NCI-H2081 treated with DMSO at 0.1 percent for 48 hours (cell line): ENCODE data around the gene TSPYL2.

Experiments
- DNase-seq: peaks from one replicate; lab custom pipeline; 2025; lab: John Stamatoyannopoulos, UW

The TSPYL2 gene

DNA sequence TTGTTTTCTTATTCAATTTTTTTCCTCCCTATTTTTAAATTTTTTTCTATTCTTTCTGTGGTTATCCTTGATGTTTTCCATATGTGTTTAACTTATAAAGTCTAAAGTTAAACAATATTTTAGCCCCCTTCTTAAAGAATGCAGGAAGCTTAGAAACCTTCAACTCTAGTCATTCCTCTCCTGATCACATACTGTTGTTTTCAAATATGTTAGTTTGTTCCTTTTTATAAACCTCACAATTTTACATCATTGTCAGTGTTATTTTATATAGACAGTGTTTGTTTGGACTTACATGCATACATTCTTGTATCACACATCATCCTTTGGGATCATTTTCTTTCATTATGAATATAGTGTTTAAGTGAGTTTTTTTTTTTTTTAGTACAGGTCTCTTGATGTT lies 43.3 kb downstream of the TSPYL2 start:
- no peak for DNase-seq

DNA sequence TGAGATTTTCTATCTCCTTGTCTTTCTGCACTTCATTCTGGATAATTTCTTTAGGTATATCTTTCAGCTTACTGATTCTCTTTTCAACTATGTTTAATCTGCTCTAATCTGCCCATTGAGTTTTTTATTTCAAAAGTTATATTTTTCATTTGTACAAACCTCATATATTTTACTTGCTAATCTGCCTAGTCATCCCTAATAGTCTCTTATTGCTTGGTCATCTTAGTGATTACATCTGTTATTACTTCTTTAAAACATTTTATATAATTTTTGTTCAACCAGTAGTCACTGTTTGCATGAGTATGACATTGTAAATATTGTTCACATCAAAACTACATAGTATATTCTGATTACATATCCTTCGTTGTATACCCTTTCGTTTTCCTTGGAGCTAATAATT lies 44.2 kb downstream of the TSPYL2 start:
- no peak for DNase-seq

DNA sequence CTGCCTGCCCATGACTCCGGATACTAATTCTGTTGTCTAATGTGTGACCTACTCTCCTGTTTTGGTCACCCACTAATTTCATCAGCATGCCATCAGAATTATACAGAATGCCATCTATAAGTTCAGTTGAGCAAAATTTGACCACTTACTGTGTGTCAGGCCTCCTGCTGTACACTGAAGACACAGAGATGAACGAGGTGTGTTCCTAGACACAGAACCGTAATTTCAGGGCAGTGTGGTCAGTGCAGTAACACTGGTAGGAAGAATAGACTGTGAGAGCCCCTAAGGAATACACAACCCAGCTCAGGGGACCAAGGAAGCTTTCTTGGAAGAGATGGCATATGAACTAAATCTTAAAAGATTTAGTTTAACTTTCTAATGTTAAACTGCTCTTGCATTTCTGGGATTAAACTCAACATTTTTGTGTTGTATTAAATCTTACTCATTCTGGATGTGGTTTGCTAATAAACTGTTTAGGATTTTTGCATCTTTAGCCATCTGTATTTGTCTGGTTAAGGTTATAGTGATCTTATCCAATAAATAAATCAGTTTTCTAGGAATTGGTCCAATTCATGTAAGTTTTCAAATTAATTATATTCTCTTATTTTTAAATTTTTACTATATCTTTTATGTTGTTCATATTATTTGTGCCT lies 46.1 kb downstream of the TSPYL2 start:
- no peak for DNase-seq

DNA sequence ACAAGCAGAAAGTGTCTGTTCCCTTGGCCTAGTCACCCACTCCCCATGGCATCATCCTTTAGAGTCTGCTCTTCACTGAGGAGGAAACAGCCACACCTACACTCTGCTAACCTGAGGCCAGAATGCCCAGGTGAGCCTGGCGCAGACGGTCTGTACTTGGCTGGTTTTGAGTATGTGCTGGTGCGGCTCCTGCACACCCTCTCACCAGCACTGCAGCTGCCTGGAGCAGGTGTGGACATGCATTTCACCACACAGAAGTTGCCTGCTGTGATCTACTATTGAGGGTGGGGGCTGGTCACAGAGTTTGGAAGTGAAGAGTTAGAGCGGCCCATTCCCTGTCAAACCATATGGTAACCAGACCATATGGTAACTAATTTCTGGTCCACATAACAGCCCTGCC lies 51.2 kb downstream of the TSPYL2 start:
- no peak for DNase-seq

DNA sequence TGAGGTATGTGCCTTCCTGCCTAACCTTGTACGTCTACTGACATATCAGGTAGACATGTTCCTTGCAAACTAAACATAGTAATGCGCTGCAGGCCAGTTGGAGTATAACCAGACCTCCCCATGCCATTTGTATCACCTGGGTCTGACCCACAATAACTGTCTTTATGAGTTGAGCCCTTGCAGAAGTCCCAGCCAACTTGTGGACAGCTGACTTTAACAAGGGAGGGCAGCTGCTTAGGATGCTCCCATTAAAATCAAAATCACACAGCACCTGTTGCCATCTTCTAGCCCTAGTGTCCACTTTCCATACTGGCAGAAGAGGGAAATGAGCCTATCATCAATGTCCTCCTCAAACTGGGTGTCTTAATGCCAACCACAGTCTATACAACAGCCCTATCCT lies 53.4 kb downstream of the TSPYL2 start:
- DNase-seq, result no peak
